BE2C (cell line): ENCODE results near the gene NPAS3.

Source experiments
- DNase-seq: peaks from one replicate; pipeline ENCODE4 v3.0.0-alpha.2; 2020
- H3K27me3 ChIP-seq: fragments of 250-450 bp; sonication (Bioruptor Pico); 2 replicates; pipeline ENCODE4 v1.5.1; 2020; ENCODE audit warnings: mild to moderate bottlenecking
- H3K36me3 ChIP-seq: fragments of 250-450 bp; sonication (Bioruptor Pico); 2 replicates; pipeline ENCODE4 v1.5.1; 2020; ENCODE audit warnings: mild to moderate bottlenecking
- H3K4me1 ChIP-seq: fragments of 250-450 bp; sonication (Bioruptor Pico); 2 replicates; pipeline ENCODE4 v1.5.1; 2020
- H3K4me3 ChIP-seq: 2 replicates; pipeline ENCODE4 v1.5.1; 2011; ENCODE audit warnings: low read depth, low read length
- H3K9me3 ChIP-seq: fragments of 250-450 bp; sonication (Bioruptor Pico); 2 replicates; pipeline ENCODE4 v1.5.1; 2020
- TF ChIP-seq, protein P1 (sequence below): IDR thresholded peaks from 2 replicates; pipeline ENCODE4 v1.5.1; 2012; ENCODE audit warnings: mild to moderate bottlenecking, low read depth, low read length

NPAS3 gene

DNA sequence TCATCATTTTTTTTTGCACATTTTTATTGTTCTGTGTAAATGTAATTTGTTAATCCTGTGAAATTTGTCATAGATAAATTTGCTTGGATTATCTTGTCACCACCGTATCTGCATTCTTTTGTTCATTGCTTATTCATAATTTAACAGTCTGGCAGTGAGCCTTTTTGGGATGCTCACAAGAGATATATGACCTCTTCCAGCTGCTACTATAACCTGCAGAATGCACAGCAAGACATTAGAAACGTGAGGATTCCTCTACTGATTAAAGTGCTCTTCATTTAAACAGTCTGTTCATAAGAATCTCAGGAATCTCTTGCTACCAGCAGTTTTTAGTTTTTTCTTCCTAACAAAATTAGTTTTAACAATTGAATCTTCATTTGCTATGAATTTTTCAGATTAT is 9.1 kb downstream of the NPAS3 start:
- no peak overlapping the region for H3K4me3 ChIP-seq
- H3K9me3 ChIP-seq = no peaks in the 10 kb centered on the region
- no peaks in the 10 kb centered on the region for H3K4me1 ChIP-seq
- TF ChIP-seq, protein P1, sequence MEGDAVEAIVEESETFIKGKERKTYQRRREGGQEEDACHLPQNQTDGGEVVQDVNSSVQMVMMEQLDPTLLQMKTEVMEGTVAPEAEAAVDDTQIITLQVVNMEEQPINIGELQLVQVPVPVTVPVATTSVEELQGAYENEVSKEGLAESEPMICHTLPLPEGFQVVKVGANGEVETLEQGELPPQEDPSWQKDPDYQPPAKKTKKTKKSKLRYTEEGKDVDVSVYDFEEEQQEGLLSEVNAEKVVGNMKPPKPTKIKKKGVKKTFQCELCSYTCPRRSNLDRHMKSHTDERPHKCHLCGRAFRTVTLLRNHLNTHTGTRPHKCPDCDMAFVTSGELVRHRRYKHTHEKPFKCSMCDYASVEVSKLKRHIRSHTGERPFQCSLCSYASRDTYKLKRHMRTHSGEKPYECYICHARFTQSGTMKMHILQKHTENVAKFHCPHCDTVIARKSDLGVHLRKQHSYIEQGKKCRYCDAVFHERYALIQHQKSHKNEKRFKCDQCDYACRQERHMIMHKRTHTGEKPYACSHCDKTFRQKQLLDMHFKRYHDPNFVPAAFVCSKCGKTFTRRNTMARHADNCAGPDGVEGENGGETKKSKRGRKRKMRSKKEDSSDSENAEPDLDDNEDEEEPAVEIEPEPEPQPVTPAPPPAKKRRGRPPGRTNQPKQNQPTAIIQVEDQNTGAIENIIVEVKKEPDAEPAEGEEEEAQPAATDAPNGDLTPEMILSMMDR = no peak
- H3K27me3 ChIP-seq = peaks cover 68% of the 10 kb centered on the region
- no peaks in the 10 kb centered on the region for H3K36me3 ChIP-seq
- no peak for DNase-seq

DNA sequence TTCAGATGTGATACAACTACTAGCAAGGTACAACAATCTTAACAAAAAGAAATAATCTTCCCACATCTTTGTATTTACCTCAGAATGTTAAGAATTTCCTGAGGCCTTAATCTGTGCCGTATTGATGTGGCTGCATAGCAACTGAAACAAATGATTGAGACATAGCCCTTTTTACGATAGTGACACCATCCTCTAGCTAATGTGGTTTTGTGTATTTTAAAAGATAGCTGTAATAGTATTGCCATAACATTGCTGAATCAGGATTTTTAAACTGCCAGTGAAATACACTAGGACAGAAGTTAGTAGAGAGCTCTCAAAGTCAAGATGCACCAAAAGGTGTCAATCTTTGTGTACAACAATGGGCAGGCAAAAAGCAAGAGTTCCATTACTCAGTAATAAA is 11.9 kb downstream of the NPAS3 start:
- TF ChIP-seq, protein P1 = no peak
- no peaks in the 10 kb centered on the region for H3K36me3 ChIP-seq
- H3K4me1 ChIP-seq = no peaks in the 10 kb centered on the region
- H3K9me3 ChIP-seq = no peaks in the 10 kb centered on the region
- peaks cover 48% of the 10 kb centered on the region for H3K27me3 ChIP-seq
- H3K4me3 ChIP-seq = no peak overlapping the region
- DNase-seq = no peak

DNA sequence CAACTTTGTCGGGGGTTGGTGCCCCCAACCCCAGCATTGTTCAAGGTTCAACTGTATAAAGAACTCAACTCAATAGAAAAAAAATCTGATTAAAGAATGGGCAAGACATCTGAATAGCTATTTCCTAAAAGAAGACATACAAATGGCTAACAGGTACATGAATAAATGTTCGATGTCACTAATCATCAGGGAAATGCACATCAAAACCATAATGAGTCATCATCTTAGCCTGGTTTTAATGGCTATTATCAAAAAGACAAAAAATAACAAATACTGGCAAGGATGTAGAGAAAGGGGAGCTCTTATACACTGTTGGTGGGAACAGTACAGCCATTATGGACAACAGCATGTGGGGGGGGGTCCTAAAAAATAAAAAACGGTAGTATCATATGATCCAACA is 28.7 kb downstream of the NPAS3 start:
- Histone ChIP-seq H3K36me3 (no peaks in the 10 kb centered on the region), H3K4me1 (no peaks in the 10 kb centered on the region), H3K27me3 (peaks cover 39% of the 10 kb centered on the region), H3K9me3 (no peaks in the 10 kb centered on the region), H3K4me3 (no peak overlapping the region)
- no peak for DNase-seq
- TF ChIP-seq, protein P1 = no peak

- Histone ChIP-seq H3K27me3 (peaks cover 41% of the 10 kb centered on the region), H3K36me3 (no peaks in the 10 kb centered on the region), H3K4me1 (no peaks in the 10 kb centered on the region), H3K9me3 (no peaks in the 10 kb centered on the region), H3K4me3 (no peak overlapping the region)
- no peak for DNase-seq
- TF ChIP-seq, protein P1 = no peak
Observed at GRCh38 chr14:32968972-32969544, 30.4 kb downstream of the NPAS3 start.

- Histone ChIP-seq H3K9me3 (no peaks in the 10 kb centered on the region), H3K4me3 (no peak overlapping the region), H3K36me3 (no peaks in the 10 kb centered on the region), H3K4me1 (no peaks in the 10 kb centered on the region), H3K27me3 (peaks cover 21% of the 10 kb centered on the region)
- no peak for DNase-seq
- TF ChIP-seq, protein P1 = no peak
Observed at GRCh38 chr14:32977913-32978312, 39.2 kb downstream of the NPAS3 start.

DNA sequence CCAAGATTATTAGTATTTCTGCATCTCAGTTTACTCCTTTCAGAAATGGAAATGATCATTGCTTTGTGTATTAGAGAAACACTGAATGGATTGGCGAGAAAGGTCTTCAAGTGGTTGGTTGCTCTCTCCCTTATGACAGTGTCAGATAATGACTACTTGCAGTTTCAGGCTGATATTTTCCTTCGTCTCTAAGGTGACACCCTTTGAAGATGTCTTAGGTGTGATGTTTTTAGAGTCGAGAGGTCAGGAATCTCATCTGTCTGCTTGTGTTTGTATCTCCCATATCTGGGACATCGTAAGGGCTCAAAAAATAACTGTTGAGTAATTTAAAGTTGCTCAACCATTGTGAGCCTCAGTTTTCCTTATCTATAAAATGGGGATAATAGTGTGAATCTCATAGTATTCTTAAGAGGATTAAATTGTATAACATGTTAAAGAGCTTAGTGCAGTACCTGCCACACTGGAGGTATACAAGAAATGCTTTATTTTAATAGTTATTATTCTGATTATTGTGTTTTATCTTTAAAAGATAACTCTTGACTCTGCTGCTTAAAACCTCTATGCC is 40.1 kb downstream of the NPAS3 start:
- Histone ChIP-seq H3K4me3 (no peak overlapping the region), H3K9me3 (no peaks in the 10 kb centered on the region), H3K27me3 (peaks cover 22% of the 10 kb centered on the region), H3K36me3 (no peaks in the 10 kb centered on the region), H3K4me1 (no peaks in the 10 kb centered on the region)
- no peak for DNase-seq
- TF ChIP-seq, protein P1 = no peak
